H1 (cell line): ENCODE results near the gene TBX3. TPM values are rescaled to one million over a fixed set of nuclear protein-coding genes. Genes with fewer than 3 reads are reported as not detected.

ENCODE experiments used
- SUZ12 ChIP-seq: fragments of 200-600 bp; sonication (generic); IDR thresholded peaks from 2 replicates; pipeline ENCODE4 v1.6.1; 2012; ENCODE audit warnings: mild to moderate bottlenecking, inconsistent platforms, low read length, moderate library complexity, mixed read lengths
- polyA plus RNA-seq, 7 experiments: library from polyadenylated mRNA; depleted of rRNA in 3 of 7; stranded (reverse) in 5 of 7; unstranded in 2 of 7; fragments of >200 nt in 5 of 7; fragments of 200-250 nt in 2 of 7; gene quantifications; 1 replicate in 5 of 7; 2 replicates in 1 of 7; 4 replicates in 1 of 7; pipeline versions ENCODE4 v1.2.1 to v1.2.3, GENCODE V29; 2011 to 2013; ENCODE audit warnings: missing spikeins in 2 of 7, mixed read lengths in 2 of 7
- total RNA-seq: library from RNA; stranded (reverse); fragmentation: NEBNext Ultra II Directional; extraction: Animal tissue kit (Norgen Biotek cat#: 25700); gene quantifications from 2 replicates; pipeline ENCODE4 v1.2.1, GENCODE V29; 2021
- TF ChIP-seq, protein P1 (sequence below): IDR thresholded peaks from 2 replicates; pipeline ENCODE4 v1.6.1; 2012; ENCODE audit warnings: inconsistent platforms

TBX3 gene
- total and polyA plus RNA-seq, 2 of the 8 experiments (the other 6 are each of a cell fraction or from before 2014, with no cell fraction given): 0.09 to 1.0 TPM

GRCh38 chr12:114697741-114698565 lies 14.0 kb upstream of the TBX3 start (continued):
- TF ChIP-seq, protein P1, sequence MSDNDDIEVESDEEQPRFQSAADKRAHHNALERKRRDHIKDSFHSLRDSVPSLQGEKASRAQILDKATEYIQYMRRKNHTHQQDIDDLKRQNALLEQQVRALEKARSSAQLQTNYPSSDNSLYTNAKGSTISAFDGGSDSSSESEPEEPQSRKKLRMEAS: no peak
- peak; percentile 92; the same call in 1 of the 2 replicates for TF ChIP-seq SUZ12
